GM10266 (cell line): ENCODE results near the gene EFCAB8.

Experiments used
- DNase-seq: peaks from one replicate; pipeline ENCODE4 v3.0.0; 2012; ENCODE audit errors: extremely low spot score
- TF ChIP-seq, protein P1 (sequence below): IDR thresholded peaks from 2 replicates; pipeline ENCODE4 v1.5.1; 2012; ENCODE audit warnings: mild to moderate bottlenecking, low read depth; ENCODE audit not compliant: control insufficient read depth, insufficient read depth; ENCODE audit errors: missing control alignments

Gene EFCAB8

DNA sequence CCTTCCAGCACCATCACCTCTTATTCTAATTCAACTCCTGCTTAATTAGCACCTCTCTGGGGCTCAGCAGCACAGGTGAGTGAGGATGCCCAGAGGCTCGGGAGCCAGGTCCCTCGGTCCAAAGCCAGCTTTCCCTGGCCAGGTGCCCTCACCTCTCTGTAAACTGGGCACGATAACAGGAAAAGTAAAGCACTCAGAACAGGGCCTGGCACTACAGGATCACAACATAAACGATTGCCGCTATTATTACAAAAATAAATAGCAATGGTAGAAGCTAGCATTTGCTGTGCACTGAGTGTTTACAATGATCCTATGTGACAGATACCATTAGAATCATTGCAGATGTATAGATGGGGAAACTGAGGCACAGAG, 151.4 kb downstream of the EFCAB8 start:
- DNase-seq, result no peak
- TF ChIP-seq, protein P1, sequence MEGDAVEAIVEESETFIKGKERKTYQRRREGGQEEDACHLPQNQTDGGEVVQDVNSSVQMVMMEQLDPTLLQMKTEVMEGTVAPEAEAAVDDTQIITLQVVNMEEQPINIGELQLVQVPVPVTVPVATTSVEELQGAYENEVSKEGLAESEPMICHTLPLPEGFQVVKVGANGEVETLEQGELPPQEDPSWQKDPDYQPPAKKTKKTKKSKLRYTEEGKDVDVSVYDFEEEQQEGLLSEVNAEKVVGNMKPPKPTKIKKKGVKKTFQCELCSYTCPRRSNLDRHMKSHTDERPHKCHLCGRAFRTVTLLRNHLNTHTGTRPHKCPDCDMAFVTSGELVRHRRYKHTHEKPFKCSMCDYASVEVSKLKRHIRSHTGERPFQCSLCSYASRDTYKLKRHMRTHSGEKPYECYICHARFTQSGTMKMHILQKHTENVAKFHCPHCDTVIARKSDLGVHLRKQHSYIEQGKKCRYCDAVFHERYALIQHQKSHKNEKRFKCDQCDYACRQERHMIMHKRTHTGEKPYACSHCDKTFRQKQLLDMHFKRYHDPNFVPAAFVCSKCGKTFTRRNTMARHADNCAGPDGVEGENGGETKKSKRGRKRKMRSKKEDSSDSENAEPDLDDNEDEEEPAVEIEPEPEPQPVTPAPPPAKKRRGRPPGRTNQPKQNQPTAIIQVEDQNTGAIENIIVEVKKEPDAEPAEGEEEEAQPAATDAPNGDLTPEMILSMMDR, result no peak

DNA sequence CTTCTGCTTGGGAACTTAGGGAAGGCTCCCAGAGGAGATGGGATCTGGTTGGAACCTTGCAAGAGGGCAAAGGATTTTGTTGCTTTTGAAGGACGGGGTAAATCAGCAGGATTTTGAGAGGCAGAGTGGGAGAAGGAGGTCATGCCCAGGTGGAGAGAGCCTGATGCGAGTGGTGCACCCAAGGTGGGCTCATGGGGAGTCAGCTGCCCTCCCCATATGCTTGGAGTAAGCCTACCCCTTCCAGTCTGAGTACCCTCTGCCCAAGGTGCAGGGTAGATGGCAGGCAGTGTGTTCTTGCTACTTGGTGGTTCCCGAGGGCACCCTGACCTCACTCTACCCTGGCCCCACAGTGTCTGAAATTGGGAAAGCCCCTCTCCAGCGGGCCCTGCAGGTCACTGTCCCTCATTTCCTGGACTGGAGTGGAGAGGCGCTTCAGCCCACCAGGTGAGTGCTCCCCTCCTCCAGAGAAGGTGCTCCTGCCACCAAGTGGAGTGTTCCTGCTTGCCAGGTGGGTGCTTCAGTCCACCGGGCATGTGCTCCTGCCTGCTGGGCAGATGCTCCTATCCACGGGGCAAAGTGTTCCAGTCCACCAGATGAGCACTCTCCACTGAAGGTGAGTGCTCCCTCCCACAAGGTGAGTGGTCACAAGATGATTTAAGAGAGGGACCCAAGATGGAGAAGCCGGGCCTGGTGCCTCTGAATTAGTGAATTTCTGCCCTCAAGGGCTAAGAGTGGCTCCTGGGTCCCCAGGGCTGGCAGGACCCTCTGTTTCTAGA, 152.1 kb downstream of the EFCAB8 start:
- TF ChIP-seq, protein P1, result no peak
- DNase-seq, result no peak
